Kidney epithelial cell (primary cell): ENCODE measurements around the gene TMEM229B. TPM values are rescaled to one million over a fixed set of nuclear protein-coding genes. Genes with fewer than 3 reads are reported as not detected.

Source experiments
- DNase-seq: peaks from one replicate; pipeline ENCODE4 v3.0.0-alpha.2; 2010; ENCODE audit warnings: low read depth
- H3K27me3 ChIP-seq: 2 replicates; pipeline ENCODE4 v1.6.0; 2011; ENCODE audit warnings: low read length; ENCODE audit not compliant: control insufficient read depth, insufficient read depth
- H3K36me3 ChIP-seq: 2 replicates; pipeline ENCODE4 v1.5.1; 2011; ENCODE audit warnings: low read length; ENCODE audit not compliant: control insufficient read depth, insufficient read depth
- H3K4me3 ChIP-seq: 2 replicates; pipeline ENCODE4 v1.5.1; 2011; ENCODE audit warnings: low read depth, mild to moderate bottlenecking, control low read depth, low read length
- CTCF ChIP-seq: IDR thresholded peaks from 2 replicates; pipeline ENCODE4 v1.5.1; 2011; ENCODE audit warnings: mild to moderate bottlenecking, moderate library complexity, low read length, control low read depth, inconsistent platforms; ENCODE audit not compliant: insufficient read depth, poor library complexity, severe bottlenecking
- total RNA-seq: library from RNA; depleted of rRNA; stranded (reverse); fragments of >200 nt; gene quantifications from 2 replicates; pipeline ENCODE4 v1.2.3, GENCODE V29; 2015

TMEM229B gene
- total RNA-seq, 1 donor from 2014 or later: 0.21 TPM

- no peak for DNase-seq
- no peak for TF ChIP-seq CTCF
- Histone ChIP-seq H3K27me3 (no peaks in the 10 kb centered on the region), H3K4me3 (no peak overlapping the region), H3K36me3 (no peaks in the 10 kb centered on the region)
Observed at GRCh38 chr14:67497716-67498115, 9.2 kb upstream of the TMEM229B start.

- no peak for TF ChIP-seq CTCF
- no peak for DNase-seq
Observed at GRCh38 chr14:67497216-67497615, 8.7 kb upstream of the TMEM229B start.

DNA sequence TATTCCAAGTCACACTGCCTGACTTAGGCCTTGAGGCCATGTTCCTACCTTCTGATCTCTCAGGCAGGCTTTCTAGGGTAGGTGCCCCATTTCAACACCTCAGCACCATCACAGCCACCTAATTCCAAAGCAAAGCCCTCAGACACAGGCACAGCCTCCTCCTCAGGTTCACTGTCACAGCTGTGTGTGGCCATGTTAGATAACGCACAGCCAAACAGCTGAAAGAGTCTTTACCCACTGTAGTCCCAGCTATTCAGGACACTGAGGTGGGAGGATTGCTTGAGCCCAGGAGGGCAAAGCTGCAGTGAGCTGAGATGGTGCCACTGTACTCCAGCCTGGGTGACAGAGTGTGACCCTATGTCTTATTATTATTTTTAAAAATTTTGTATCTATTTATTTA, 7.3 kb upstream of the TMEM229B start:
- Histone ChIP-seq H3K36me3 (no peaks in the 10 kb centered on the region), H3K27me3 (no peaks in the 10 kb centered on the region), H3K4me3 (no peak overlapping the region)
- no peak for TF ChIP-seq CTCF
- no peak for DNase-seq

More at GRCh38 chr14:67497216-67497615, 8.7 kb upstream of the TMEM229B start:
- Histone ChIP-seq H3K27me3 (no peaks in the 10 kb centered on the region), H3K36me3 (no peaks in the 10 kb centered on the region), H3K4me3 (no peak overlapping the region)

DNA sequence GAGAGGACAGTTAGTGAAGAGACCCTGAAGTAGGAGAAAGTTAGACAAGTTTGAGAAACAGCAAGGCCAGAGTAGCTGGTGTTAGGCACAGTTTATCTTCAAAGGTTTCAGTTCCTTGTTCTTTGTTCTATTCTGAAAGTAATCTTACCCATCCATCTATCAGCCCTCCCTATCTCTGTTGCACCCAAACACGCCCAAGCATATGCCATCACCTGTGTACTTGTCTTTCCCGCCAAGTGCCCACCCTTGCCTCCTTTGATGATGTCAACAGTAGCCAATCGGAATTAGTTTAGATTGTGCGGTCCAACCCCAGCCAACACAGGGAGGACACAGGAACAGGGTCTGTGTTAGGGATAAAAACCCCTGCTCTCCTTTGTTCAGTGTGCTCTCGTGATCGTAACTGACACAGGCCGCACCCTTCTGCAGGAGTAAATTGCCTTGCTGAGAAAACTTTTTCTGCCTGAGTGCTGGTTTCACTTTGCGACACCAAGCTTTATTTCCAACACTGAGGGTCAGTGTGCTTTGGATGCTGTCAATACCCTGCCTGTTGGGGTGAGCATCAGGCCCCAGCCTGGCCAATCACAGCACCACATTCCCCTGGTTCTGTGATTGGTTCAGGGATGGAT, 4.7 kb upstream of the TMEM229B start:
- Histone ChIP-seq H3K36me3 (no peaks in the 10 kb centered on the region), H3K27me3 (no peaks in the 10 kb centered on the region), H3K4me3 (no peak overlapping the region)
- no peak for DNase-seq
- no peak for TF ChIP-seq CTCF

GRCh38 chr14:67492538-67492937, 4.0 kb upstream of the TMEM229B start:
- Histone ChIP-seq H3K36me3 (no peaks in the 10 kb centered on the region), H3K27me3 (no peaks in the 10 kb centered on the region), H3K4me3 (no peak overlapping the region)
- no peak for DNase-seq
- no peak for TF ChIP-seq CTCF
